Endodermal cell (in vitro differentiated cells): ENCODE measurements around the gene USE1. TPM values are rescaled to one million over a fixed set of nuclear protein-coding genes. Genes with fewer than 3 reads are reported as not detected.

ENCODE experiments used
- DNase-seq: peaks from one replicate; pipeline ENCODE4 v3.0.0-alpha.2; 2017
- H3K27ac ChIP-seq: 2 replicates; pipeline ENCODE4 v1.5.1; 2013; ENCODE audit warnings: mild to moderate bottlenecking, low read depth, low read length, moderate library complexity
- H3K27me3 ChIP-seq: 2 replicates; pipeline ENCODE4 v1.6.1; 2013; ENCODE audit warnings: mild to moderate bottlenecking, low read length, moderate library complexity; ENCODE audit not compliant: insufficient read depth, control insufficient read depth, poor library complexity, severe bottlenecking
- H3K36me3 ChIP-seq: 2 replicates; pipeline ENCODE4 v1.7.0; 2013; ENCODE audit warnings: mild to moderate bottlenecking, low read length, moderate library complexity; ENCODE audit not compliant: control insufficient read depth, insufficient read depth
- H3K4me1 ChIP-seq: one replicate; pipeline ENCODE4 v1.7.0; 2013; ENCODE audit warnings: low read length; ENCODE audit not compliant: control insufficient read depth, insufficient read depth
- H3K4me3 ChIP-seq: 2 replicates; pipeline ENCODE4 v1.5.1; 2013; ENCODE audit warnings: mild to moderate bottlenecking, low read length, moderate library complexity
- H3K9ac ChIP-seq: 2 replicates; pipeline ENCODE4 v1.6.1; 2013; ENCODE audit warnings: mild to moderate bottlenecking, low read length, moderate library complexity; ENCODE audit not compliant: poor library complexity, severe bottlenecking; ENCODE audit errors: extremely low read depth
- H3K9me3 ChIP-seq: 2 replicates; pipeline ENCODE4 v1.6.1; 2013; ENCODE audit warnings: mild to moderate bottlenecking, low read length, moderate library complexity; ENCODE audit not compliant: control insufficient read depth
- H3K27ac Mint-ChIP-seq: 2 replicates; pipeline ENCODE4 v1.8.0; 2020; ENCODE audit warnings: mixed read lengths
- H3K27me3 Mint-ChIP-seq: 2 replicates; pipeline ENCODE4 v1.8.0; 2021; ENCODE audit warnings: mild to moderate bottlenecking, mixed read lengths; ENCODE audit not compliant: insufficient read depth
- H3K36me3 Mint-ChIP-seq: 2 replicates; pipeline ENCODE4 v1.8.0; 2020; ENCODE audit warnings: low read depth, mixed read lengths
- H3K4me1 Mint-ChIP-seq: 2 replicates; pipeline ENCODE4 v1.8.0; 2020; ENCODE audit warnings: mixed read lengths
- H3K4me3 Mint-ChIP-seq: 2 replicates; pipeline ENCODE4 v1.8.0; 2020; ENCODE audit warnings: mild to moderate bottlenecking, moderate library complexity, mixed read lengths
- H3K9me3 Mint-ChIP-seq: 2 replicates; pipeline ENCODE4 v1.8.0; 2020; ENCODE audit warnings: mild to moderate bottlenecking, mixed read lengths
- CTCF ChIP-seq: fragments of 200-600 bp; sonication (generic); conservative IDR thresholded peaks from 2 replicates; pipeline ENCODE4 v1.5.0; 2021; ENCODE audit warnings: antibody characterized with exemption, mild to moderate bottlenecking
- WGBS, 2 experiments: methylation state at CpG; one replicate each; pipeline versions ENCODE4 v1.1.5 to v1.1.7; 2013; ENCODE audit warnings: missing lambda C conversion rate in 2 of 2, mixed read lengths in 1 of 2; ENCODE audit not compliant: insufficient coverage in 1 of 2, insufficient read length in 1 of 2; 5-methylcytosine and 5-hydroxymethylcytosine counted together
- total RNA-seq, 2 donors: library from RNA; stranded (reverse); fragmentation: NEBNext Ultra II Directional in 1 of 2; extraction: Animal tissue kit (Norgen Biotek cat#: 25700) in 1 of 2; gene quantifications; 2 replicates in 1 of 2; 3 replicates in 1 of 2; pipeline ENCODE4 v1.2.1, GENCODE V29; 2021

Gene USE1
- total RNA-seq, 2 donors from 2014 or later = 17.4 to 18.4 TPM

GRCh38 chr19:17229890-17230289 lies 14.7 kb downstream of the USE1 start:
- H3K27me3 ChIP-seq = no peaks in the 10 kb centered on the region
- H3K9ac ChIP-seq = no peak overlapping the region
- no peaks in the 10 kb centered on the region for H3K4me1 Mint-ChIP-seq
- H3K4me3 ChIP-seq = no peak overlapping the region
- H3K4me3 Mint-ChIP-seq = no peak overlapping the region
- peaks cover 33% of the 10 kb centered on the region for H3K36me3 Mint-ChIP-seq
- no peak for TF ChIP-seq CTCF
- no peak for DNase-seq
- peaks cover 42% of the 10 kb centered on the region for H3K36me3 ChIP-seq
- no peak overlapping the region for H3K27ac ChIP-seq
- no peak overlapping the region for H3K27ac Mint-ChIP-seq
- no peaks in the 10 kb centered on the region for H3K9me3 ChIP-seq
- H3K4me1 ChIP-seq = no peaks in the 10 kb centered on the region
- H3K9me3 Mint-ChIP-seq = no peaks in the 10 kb centered on the region
- no peaks in the 10 kb centered on the region for H3K27me3 Mint-ChIP-seq
- 98 to 100% methylated on average over 3 of the region's 3 CpGs for WGBS, 2 experiments

- H3K27me3 ChIP-seq = no peaks in the 10 kb centered on the region
- no peak for TF ChIP-seq CTCF
- peaks cover 4% of the 10 kb centered on the region for H3K4me1 ChIP-seq
- H3K9ac ChIP-seq = no peak overlapping the region
- Mint-ChIP-seq H3K4me3 (no peak overlapping the region), H3K4me1 (peaks cover 3% of the 10 kb centered on the region), H3K27ac (no peak overlapping the region), H3K9me3 (no peaks in the 10 kb centered on the region), H3K36me3 (peaks cover 33% of the 10 kb centered on the region), H3K27me3 (no peaks in the 10 kb centered on the region)
- WGBS, 2 experiments = 95 to 98% methylated on average over 17 to 25 of the region's 25 CpGs
- peaks cover 46% of the 10 kb centered on the region for H3K36me3 ChIP-seq
- no peaks in the 10 kb centered on the region for H3K9me3 ChIP-seq
- H3K4me3 ChIP-seq = no peak overlapping the region
- H3K27ac ChIP-seq = no peak overlapping the region
- DNase-seq = no peak
These were observed 17.1 kb downstream of the USE1 start for GRCh38 chr19:17232258-17232657.

- no peaks in the 10 kb centered on the region for H3K9me3 Mint-ChIP-seq
These were observed 19.7 kb downstream of the USE1 start for GRCh38 chr19:17234911-17235299.

More at GRCh38 chr19:17234911-17235299, 19.7 kb downstream of the USE1 start:
- no peak for TF ChIP-seq CTCF
- Mint-ChIP-seq H3K4me3 (peak overlapping the region; percentile 62), H3K4me1 (peaks cover 3% of the 10 kb centered on the region), H3K27ac (peak overlapping the region; percentile 48), H3K36me3 (peaks cover 42% of the 10 kb centered on the region), H3K27me3 (no peaks in the 10 kb centered on the region)
- Histone ChIP-seq H3K36me3 (peaks cover 60% of the 10 kb centered on the region), H3K4me1 (peaks cover 4% of the 10 kb centered on the region), H3K9me3 (no peaks in the 10 kb centered on the region), H3K27me3 (no peaks in the 10 kb centered on the region), H3K9ac (peak overlapping the region; percentile 15), H3K27ac (no peak overlapping the region), H3K4me3 (peak overlapping the region; percentile 78)
- 6 to 15% methylated on average over 7 to 10 of the region's 11 CpGs for WGBS, 2 experiments
- DNase-seq = peak; percentile 90
